NCI-H1436 treated with DMSO at 0.1 percent for 48 hours (cell line): ENCODE measurements around the gene MAGI3.

ENCODE experiments used
- DNase-seq: peaks from one replicate; lab custom pipeline; 2025; lab: John Stamatoyannopoulos, UW

Gene MAGI3

GRCh38 chr1:113657556-113658063 is 267.3 kb downstream of the MAGI3 start:
- DNase-seq: no peak

DNA sequence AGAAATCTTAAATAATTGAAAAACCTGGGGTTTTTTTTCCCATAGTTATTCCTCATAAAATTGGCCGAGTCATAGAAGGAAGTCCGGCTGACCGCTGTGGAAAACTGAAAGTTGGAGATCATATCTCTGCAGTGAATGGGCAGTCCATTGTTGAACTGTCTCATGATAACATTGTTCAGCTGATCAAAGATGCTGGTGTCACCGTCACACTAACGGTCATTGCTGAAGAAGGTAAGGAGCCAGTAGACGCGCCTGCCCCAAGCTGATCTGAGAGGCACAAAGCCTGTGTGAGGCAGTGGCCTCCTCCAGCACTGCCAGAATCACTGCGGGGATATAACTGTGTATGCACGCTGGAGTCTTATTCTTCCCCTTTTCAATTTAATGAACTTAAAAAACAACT is 268.7 kb downstream of the MAGI3 start:
- no peak for DNase-seq

DNA sequence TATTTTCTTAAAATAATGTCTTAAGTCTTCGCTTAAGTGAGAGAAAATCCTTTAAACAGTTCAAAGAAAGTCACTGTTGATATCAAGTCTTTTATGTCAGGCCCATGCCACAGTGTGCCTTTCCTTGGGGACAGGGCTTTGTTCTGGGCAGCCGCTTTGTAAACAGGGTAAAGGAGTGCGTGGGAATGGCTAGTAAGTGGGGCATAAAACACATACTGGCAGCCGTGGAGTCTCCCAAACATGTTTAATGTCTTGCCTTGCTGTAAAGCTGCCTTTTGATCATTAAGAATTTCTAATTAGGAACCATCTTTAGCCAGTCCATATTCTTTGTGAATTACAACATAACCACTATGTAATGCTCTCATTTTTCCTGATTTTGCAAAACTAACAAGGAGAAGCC is 269.2 kb downstream of the MAGI3 start:
- no peak for DNase-seq

DNA sequence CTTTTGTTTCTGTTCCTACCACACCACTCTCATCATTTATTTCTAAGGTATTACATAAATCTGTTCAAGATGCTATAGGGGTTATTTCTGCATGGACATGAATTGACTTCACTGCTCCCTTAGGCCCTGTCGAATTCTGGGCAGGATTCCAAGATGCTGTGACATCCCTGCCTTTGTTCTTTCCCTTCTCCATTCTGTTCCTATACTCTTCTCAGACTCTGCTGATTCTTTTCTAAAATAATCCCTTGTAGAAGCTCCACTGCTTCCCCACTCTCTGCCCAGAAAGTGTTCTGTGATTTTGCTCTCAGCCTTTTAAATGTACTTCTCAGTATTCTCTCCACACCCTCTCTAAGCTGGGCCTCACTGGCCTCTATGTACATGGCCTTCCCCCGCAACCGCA is 269.8 kb downstream of the MAGI3 start:
- no peak for DNase-seq

- DNase-seq: no peak
Measured at GRCh38 chr1:113662101-113662500, 271.8 kb downstream of the MAGI3 start.

- DNase-seq: no peak
Measured at GRCh38 chr1:113663165-113663951, 273.0 kb downstream of the MAGI3 start.

- DNase-seq: no peak
Measured at GRCh38 chr1:113665071-113665470, 274.8 kb downstream of the MAGI3 start.

- DNase-seq: no peak
Measured at GRCh38 chr1:113666126-113666525, 275.8 kb downstream of the MAGI3 start.

DNA sequence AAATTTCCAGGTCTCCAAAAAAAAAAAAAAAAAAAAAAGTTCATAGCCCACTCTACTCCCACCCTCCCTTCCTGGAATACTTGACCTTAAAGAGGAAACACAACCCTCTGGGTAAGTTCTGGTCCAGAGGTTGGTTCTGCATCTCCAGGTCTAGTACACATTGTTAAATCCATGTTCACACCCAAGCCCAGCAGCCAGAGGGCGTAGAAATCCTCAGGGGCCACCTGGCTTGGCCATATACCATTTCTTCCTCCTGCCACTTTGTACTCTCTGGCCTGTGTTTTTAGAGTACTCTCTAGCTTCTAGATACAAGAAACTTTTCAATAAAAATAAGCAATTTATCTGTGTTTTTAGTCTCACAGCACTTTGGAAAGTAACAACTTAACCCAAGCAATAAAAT is 279.7 kb downstream of the MAGI3 start:
- no peak for DNase-seq

DNA sequence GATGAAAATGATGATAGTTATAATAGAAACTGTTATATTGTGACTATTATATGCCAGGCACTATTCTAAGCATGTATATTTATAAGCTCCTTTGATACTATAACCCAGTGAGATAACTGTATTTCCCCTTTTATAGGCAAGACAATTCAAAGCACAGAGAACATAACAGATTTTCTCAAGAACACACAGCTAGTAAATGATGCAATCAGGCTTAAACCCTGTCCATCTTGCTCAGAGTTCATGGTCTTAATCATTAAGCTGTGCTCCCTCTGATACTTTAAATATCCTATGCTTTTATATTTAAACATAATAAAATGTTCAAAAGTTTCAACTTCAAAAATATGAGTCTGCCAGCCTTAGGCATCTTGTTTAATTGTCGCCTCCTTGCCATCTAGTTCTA is 280.3 kb downstream of the MAGI3 start:
- no peak for DNase-seq

- DNase-seq: no peak
Measured at GRCh38 chr1:113672491-113672890, 282.2 kb downstream of the MAGI3 start.

DNA sequence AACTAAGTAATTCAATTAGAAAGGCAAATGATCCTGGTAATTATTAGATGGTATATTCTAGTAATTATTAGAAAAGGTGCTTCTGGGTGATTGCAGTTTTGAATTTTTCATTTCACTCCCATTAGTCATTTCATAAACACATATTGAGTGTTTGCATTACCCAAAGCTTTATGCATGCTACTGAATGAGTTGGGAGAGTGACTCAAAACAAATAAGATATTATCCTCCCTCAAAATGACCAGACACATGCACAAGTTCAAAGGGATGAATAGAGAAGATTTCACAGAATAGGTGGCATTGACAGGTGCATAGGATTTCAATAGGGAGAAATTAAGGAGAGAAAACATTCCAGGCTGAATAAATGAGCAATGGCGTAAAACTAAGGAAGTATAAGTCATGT is 284.3 kb downstream of the MAGI3 start:
- DNase-seq: no peak

GRCh38 chr1:113675302-113675701 is 285.0 kb downstream of the MAGI3 start:
- no peak for DNase-seq

DNA sequence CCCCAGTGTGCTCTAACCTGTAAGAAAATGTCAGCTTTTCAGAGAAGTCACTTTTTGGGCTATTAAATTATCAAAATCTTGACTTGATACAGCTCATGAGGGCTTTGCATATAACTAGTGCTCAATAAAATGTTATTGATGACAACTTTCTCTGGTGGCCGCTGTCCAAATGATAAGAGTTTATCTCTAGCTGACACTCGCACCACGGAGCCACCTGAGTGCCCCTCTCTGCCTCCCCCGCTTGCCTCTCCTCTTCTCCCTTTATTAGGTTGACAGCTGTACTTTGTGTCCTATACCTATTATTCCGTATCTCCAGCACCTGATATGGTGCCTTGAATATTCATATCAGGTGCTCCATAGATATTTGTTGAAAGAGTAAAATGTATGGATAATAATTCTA is 286.2 kb downstream of the MAGI3 start:
- DNase-seq: no peak

GRCh38 chr1:113677250-113678158 is 287.2 kb downstream of the MAGI3 start:
- no peak for DNase-seq

DNA sequence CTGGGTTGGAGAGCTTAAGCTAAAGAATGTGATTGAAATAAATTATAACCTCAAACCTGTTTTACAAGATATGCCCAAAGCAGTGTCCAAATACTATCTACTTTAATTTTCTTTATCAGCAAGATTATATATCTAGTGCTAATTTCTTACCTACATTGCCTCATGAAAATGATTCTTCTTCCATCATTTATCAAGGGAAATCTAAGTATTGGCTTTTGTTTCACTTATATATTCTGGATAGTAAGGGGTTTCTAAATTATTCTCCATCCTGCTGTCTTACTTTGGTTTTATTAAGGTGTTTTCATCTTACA is 287.8 kb downstream of the MAGI3 start:
- DNase-seq: no peak

DNA sequence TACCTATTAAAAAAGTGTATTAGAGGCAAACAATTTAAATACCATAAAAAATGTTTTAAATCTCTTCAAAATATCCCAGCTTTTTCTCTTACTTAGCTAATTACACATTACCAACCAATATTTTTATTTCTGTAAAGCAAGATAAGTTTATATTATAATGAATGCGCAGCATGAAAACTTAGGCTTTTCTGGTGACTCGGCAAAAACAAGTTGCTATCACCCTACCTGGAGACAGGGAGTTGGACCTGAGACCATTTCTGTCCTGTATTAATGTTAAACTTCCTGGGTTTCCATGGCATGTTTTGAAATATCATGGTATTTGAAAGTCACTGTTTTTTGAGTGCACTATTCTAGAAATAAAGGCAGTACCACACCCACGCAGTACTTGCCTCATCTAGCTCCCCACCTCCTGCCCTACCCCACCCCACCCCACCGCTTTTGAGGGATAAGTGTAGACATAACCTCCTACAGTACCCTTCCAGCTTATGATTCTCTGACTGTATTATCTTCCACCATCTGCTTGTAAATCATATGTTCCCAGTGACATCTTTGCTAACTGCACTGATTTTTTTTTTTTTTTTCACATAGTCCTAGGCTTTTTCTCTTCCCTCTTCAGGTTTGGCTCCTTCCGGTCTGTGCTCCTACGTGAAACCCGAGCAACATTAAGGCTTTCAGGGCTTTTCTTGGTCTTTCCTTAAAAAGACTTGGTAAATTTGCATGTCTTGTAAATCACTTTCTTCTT is 291.5 kb downstream of the MAGI3 start:
- DNase-seq: no peak

- DNase-seq: no peak
Measured at GRCh38 chr1:113683384-113684152, 293.3 kb downstream of the MAGI3 start.

DNA sequence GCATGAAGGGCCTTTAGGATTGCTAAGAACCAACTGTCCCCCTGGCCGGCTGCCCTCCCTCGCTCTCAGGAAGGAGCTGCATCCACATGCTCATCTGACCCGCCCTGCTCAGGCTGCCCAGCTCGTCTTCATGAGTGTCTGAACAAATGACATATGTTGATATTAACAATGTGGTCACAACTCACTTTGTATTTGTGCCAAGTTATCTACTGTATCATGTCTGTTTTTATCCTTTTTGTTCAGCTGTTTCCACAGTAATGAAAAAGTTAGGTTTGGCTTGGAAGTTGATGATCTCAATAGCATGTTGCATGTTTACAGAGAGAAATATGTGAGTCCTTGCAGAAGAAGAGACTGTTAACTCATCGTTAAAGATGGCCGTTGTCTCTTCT is 293.8 kb downstream of the MAGI3 start:
- no peak for DNase-seq

GRCh38 chr1:113686891-113687618 is 296.7 kb downstream of the MAGI3 start:
- DNase-seq: no peak

DNA sequence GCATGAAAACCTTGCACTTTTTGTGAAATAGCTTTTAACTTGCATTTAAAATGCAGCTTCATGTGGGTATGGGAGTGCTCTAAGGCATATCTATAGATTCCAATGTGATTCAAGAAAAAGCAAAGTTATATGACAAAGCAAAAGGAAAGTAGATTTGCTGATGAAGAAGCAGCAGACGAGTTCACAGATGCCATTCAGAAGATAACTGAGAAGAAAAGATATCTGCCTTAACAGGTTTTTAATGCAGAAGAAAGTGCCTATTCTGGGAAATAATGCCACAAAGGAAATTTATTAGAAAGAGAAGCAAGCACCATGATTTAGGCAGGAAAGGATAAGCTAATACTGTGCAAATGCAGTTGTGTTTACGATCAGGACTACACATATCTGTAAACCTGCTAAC is 300.9 kb downstream of the MAGI3 start:
- no peak for DNase-seq
